ENCODE data around the gene LRRC2. TPM values are rescaled to one million over a fixed set of nuclear protein-coding genes. Genes with fewer than 3 reads are reported as not detected.

Gene LRRC2
- total and polyA plus RNA-seq, 2 of the 13 experiments (the other 11 are each of a cell fraction or from before 2014, with no cell fraction given): 0.27 to 0.58 TPM

GRCh38 chr3:46536758-46537157 is 29.3 kb downstream of the LRRC2 start:
- Histone ChIP-seq H3K27ac (ENCODE audit: extremely low read length, insufficient read depth, low read length) (no peak overlapping the region), H3K36me3 (replicated peaks in 1 of 2; ENCODE audit: control insufficient read depth in 1 of 2, insufficient read depth in 2 of 2, low read length in 2 of 2) (no peaks in the 10 kb centered on the region), H3K27me3 (ENCODE audit: control insufficient read depth in 1 of 2, insufficient read depth in 2 of 2, low read length in 2 of 2) (no peaks in the 10 kb centered on the region), H4K20me1 (ENCODE audit: insufficient read depth, low read length) (no peaks in the 10 kb centered on the region), H3K9me3 (ENCODE audit: low read length) (no peaks in the 10 kb centered on the region), H3K4me1 (ENCODE audit: insufficient read depth, low read length) (no peaks in the 10 kb centered on the region), H3K4me2 (ENCODE audit: low read depth, low read length) (no peak overlapping the region), H3K9ac (ENCODE audit: insufficient read depth, low read depth, low read length) (no peak overlapping the region), H3K4me3 (replicated peaks in 1 of 3; ENCODE audit: insufficient read depth in 1 of 3, low read depth in 2 of 3, low read length in 3 of 3) (no peak overlapping the region), H3K79me2 (ENCODE audit: insufficient read depth, low read length) (no peaks in the 10 kb centered on the region), H2AFZ (ENCODE audit: low read length) (no peak overlapping the region)
- FAIRE-seq: no peak
- no peak for DNase-seq (ENCODE audit: low spot score)
- CTCF ChIA-PET (ENCODE audit: low intra/inter-chr PET ratio, low total read pairs): no interaction called here
- intact Hi-C loops (cut with micrococcal nuclease; ENCODE audit: unreplicated experiment) (no loop called here), in situ Hi-C loops (cut with HindIII; ENCODE audit: extremely low pct_ligation_motif_present, low pct_unique_long_range_greater_than_20kb) (no loop called here)
- TF ChIP-seq, protein P1, sequence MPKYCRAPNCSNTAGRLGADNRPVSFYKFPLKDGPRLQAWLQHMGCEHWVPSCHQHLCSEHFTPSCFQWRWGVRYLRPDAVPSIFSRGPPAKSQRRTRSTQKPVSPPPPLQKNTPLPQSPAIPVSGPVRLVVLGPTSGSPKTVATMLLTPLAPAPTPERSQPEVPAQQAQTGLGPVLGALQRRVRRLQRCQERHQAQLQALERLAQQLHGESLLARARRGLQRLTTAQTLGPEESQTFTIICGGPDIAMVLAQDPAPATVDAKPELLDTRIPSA (CRISPR knock-in tag; IDR thresholded peaks at IDR 0.05; ENCODE audit: borderline replicate concordance): no peak
- TF ChIP-seq ZMYM2 (CRISPR knock-in tag; IDR thresholded peaks at IDR 0.05): no peak
- TF ChIP-seq ZNF510 (CRISPR knock-in tag; IDR thresholded peaks at IDR 0.05; ENCODE audit: low read depth): no peak
- TF ChIP-seq RFX3 (CRISPR knock-in tag; IDR thresholded peaks at IDR 0.05): no peak
- TF ChIP-seq MLLT10 (CRISPR knock-in tag; IDR thresholded peaks at IDR 0.05): no peak
- no peak for TF ChIP-seq GABPA (IDR thresholded peaks at IDR 0.05; ENCODE audit: low read depth, low read length)
- no peak for TF ChIP-seq GABPA (CRISPR knock-in tag; IDR thresholded peaks at IDR 0.05; ENCODE audit: low read depth)
- no peak for TF ChIP-seq RFX1 (IDR thresholded peaks at IDR 0.05)
- TF ChIP-seq, protein P2, sequence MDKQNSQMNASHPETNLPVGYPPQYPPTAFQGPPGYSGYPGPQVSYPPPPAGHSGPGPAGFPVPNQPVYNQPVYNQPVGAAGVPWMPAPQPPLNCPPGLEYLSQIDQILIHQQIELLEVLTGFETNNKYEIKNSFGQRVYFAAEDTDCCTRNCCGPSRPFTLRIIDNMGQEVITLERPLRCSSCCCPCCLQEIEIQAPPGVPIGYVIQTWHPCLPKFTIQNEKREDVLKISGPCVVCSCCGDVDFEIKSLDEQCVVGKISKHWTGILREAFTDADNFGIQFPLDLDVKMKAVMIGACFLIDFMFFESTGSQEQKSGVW (CRISPR knock-in tag; IDR thresholded peaks at IDR 0.05; ENCODE audit: borderline replicate concordance): no peak
- TF ChIP-seq DNMT3B (CRISPR knock-in tag; conservative IDR thresholded peaks at IDR 0.05): no peak
- TF ChIP-seq ZNF136 (CRISPR knock-in tag; IDR thresholded peaks at IDR 0.05; ENCODE audit: low read depth): no peak
- TF ChIP-seq, protein P3, sequence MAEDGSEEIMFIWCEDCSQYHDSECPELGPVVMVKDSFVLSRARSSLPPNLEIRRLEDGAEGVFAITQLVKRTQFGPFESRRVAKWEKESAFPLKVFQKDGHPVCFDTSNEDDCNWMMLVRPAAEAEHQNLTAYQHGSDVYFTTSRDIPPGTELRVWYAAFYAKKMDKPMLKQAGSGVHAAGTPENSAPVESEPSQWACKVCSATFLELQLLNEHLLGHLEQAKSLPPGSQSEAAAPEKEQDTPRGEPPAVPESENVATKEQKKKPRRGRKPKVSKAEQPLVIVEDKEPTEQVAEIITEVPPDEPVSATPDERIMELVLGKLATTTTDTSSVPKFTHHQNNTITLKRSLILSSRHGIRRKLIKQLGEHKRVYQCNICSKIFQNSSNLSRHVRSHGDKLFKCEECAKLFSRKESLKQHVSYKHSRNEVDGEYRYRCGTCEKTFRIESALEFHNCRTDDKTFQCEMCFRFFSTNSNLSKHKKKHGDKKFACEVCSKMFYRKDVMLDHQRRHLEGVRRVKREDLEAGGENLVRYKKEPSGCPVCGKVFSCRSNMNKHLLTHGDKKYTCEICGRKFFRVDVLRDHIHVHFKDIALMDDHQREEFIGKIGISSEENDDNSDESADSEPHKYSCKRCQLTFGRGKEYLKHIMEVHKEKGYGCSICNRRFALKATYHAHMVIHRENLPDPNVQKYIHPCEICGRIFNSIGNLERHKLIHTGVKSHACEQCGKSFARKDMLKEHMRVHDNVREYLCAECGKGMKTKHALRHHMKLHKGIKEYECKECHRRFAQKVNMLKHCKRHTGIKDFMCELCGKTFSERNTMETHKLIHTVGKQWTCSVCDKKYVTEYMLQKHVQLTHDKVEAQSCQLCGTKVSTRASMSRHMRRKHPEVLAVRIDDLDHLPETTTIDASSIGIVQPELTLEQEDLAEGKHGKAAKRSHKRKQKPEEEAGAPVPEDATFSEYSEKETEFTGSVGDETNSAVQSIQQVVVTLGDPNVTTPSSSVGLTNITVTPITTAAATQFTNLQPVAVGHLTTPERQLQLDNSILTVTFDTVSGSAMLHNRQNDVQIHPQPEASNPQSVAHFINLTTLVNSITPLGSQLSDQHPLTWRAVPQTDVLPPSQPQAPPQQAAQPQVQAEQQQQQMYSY (CRISPR knock-in tag; IDR thresholded peaks at IDR 0.05): no peak
- TF ChIP-seq NFIC (IDR thresholded peaks at IDR 0.05; ENCODE audit: low read length): no peak
- TF ChIP-seq, protein P4, sequence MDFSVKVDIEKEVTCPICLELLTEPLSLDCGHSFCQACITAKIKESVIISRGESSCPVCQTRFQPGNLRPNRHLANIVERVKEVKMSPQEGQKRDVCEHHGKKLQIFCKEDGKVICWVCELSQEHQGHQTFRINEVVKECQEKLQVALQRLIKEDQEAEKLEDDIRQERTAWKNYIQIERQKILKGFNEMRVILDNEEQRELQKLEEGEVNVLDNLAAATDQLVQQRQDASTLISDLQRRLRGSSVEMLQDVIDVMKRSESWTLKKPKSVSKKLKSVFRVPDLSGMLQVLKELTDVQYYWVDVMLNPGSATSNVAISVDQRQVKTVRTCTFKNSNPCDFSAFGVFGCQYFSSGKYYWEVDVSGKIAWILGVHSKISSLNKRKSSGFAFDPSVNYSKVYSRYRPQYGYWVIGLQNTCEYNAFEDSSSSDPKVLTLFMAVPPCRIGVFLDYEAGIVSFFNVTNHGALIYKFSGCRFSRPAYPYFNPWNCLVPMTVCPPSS (IDR thresholded peaks at IDR 0.05): no peak
- TF ChIP-seq CEBPG (CRISPR knock-in tag; IDR thresholded peaks at IDR 0.05): no peak
- no peak for TF ChIP-seq ZNF776 (CRISPR knock-in tag; IDR thresholded peaks at IDR 0.05)
- TF ChIP-seq ZNF747 (CRISPR knock-in tag; IDR thresholded peaks at IDR 0.05; ENCODE audit: borderline replicate concordance): no peak
- no peak for TF ChIP-seq PAX8 (CRISPR knock-in tag; IDR thresholded peaks at IDR 0.05; ENCODE audit: borderline replicate concordance)
- TF ChIP-seq ATRX (CRISPR knock-in tag; IDR thresholded peaks at IDR 0.05; ENCODE audit: borderline replicate concordance): no peak
- TF ChIP-seq TCF7L2 (IDR thresholded peaks at IDR 0.05; ENCODE audit: low read depth, low read length): no peak
- POLR2A ChIA-PET: no interaction called here
- no peak for ATAC-seq
- BruUV-seq (replicated peaks): no TSS peak

Measured in HepG2 (cell line).